OCI-LY3 (cell line): ENCODE results near the gene C2orf42.

Experiments
- EZH2phosphoT487 ChIP-seq: fragments of 200-600 bp; shearing (Covaris generic); IDR thresholded peaks from 2 replicates; pipeline ENCODE4 v1.6.1; 2018; ENCODE audit warnings: antibody characterized with exemption, mixed run types, low read depth
- TF ChIP-seq, protein P1 (sequence below): fragments of 200-600, 300-600 bp; sonication (generic); IDR thresholded peaks from 2 replicates; pipeline ENCODE4 v1.5.1; 2014; ENCODE audit warnings: antibody characterized with exemption, low read length, low read depth

DNA sequence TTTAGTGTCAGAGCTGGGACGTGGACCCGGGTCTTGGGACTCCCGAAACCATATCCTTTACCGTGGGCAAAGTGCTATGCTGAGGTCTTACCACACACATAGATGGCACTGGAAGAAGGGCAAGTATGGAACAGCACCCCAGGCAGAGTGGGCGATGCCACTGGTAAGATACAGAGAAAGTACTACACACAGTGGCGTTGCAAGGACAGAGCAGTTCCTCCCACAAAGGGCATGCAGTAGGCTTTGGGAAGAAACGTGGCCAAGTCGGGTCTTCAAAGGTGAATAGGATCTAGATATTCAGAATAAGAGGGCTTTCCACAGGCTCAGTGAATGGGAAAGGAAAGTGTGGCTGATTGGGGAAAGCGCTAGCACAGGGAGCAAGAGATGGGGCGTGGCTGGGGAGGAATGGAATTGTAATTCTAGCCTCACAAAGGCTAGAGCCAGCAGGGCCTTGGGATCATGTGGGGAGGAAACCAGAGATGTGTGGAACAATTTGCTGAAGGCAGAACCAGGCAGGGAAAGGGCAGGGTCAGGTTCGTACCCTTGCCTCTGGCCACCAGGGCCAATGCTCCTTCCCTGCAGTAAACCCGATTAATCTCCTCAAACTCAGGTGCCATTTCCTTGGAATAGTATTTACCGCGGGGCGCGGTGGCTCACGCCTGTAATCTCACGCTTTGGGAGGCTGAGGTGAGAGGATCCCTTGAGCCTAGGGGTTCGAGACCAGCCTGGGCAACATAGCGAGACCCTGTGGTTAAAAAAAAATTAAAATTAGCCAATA lies 67.6 kb downstream of the C2orf42 start:
- no peak for TF ChIP-seq EZH2phosphoT487
- TF ChIP-seq, protein P1, sequence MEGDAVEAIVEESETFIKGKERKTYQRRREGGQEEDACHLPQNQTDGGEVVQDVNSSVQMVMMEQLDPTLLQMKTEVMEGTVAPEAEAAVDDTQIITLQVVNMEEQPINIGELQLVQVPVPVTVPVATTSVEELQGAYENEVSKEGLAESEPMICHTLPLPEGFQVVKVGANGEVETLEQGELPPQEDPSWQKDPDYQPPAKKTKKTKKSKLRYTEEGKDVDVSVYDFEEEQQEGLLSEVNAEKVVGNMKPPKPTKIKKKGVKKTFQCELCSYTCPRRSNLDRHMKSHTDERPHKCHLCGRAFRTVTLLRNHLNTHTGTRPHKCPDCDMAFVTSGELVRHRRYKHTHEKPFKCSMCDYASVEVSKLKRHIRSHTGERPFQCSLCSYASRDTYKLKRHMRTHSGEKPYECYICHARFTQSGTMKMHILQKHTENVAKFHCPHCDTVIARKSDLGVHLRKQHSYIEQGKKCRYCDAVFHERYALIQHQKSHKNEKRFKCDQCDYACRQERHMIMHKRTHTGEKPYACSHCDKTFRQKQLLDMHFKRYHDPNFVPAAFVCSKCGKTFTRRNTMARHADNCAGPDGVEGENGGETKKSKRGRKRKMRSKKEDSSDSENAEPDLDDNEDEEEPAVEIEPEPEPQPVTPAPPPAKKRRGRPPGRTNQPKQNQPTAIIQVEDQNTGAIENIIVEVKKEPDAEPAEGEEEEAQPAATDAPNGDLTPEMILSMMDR = no peak
